Fibroblast of lung (primary cell): ENCODE results near the gene CAPZB. TPM values are rescaled to one million over a fixed set of nuclear protein-coding genes. Genes with fewer than 3 reads are reported as not detected.

Experiments used
- DNase-seq, 2 donors: peaks; one replicate each; pipeline versions ENCODE4 v3.0.0 to v3.0.0-alpha.2; 2010; ENCODE audit warnings: low read depth in 2 of 2
- H2AFZ ChIP-seq: 2 replicates; pipeline ENCODE4 v1.5.1; 2012; ENCODE audit warnings: low read length, control low read depth, inconsistent platforms
- H3K27ac ChIP-seq: 2 replicates; pipeline ENCODE4 v1.5.1; 2011; ENCODE audit warnings: low read length, control low read depth; ENCODE audit not compliant: insufficient read depth
- H3K27me3 ChIP-seq: 2 replicates; pipeline ENCODE4 v1.5.1; 2011; ENCODE audit warnings: mild to moderate bottlenecking, low read length; ENCODE audit not compliant: control insufficient read depth, insufficient read depth
- H3K36me3 ChIP-seq: 2 replicates; pipeline ENCODE4 v1.5.1; 2011; ENCODE audit warnings: low read length; ENCODE audit not compliant: control insufficient read depth, insufficient read depth
- H3K4me1 ChIP-seq: 2 replicates; pipeline ENCODE4 v1.5.1; 2011; ENCODE audit warnings: low read length; ENCODE audit not compliant: control insufficient read depth, insufficient read depth; ENCODE audit errors: extremely low read depth
- H3K4me2 ChIP-seq: 2 replicates; pipeline ENCODE4 v1.5.1; 2011; ENCODE audit warnings: low read length, control low read depth; ENCODE audit not compliant: insufficient read depth; ENCODE audit errors: extremely low read depth
- H3K4me3 ChIP-seq, 4 experiments: fragments of 200-600 bp in 1 of 4; sonication (generic) in 1 of 4; replicated peaks in 1 of 4; 2 replicates each; pipeline ENCODE4 v1.5.1; 2011 to 2016; ENCODE audit warnings: low read length in 4 of 4, low read depth in 3 of 4, mild to moderate bottlenecking in 3 of 4, control low read depth in 2 of 4, inconsistent platforms in 1 of 4, mixed read lengths in 1 of 4; ENCODE audit not compliant: insufficient read depth in 1 of 4; ENCODE audit errors: control extremely low read depth in 1 of 4
- H3K79me2 ChIP-seq: 2 replicates; pipeline ENCODE4 v1.5.1; 2012; ENCODE audit warnings: mild to moderate bottlenecking, low read length, inconsistent platforms; ENCODE audit not compliant: control insufficient read depth, insufficient read depth
- H3K9ac ChIP-seq: 2 replicates; pipeline ENCODE4 v1.5.1; 2011; ENCODE audit warnings: mild to moderate bottlenecking, low read length, control low read depth; ENCODE audit not compliant: insufficient read depth
- H3K9me3 ChIP-seq: 2 replicates; pipeline ENCODE4 v1.5.1; 2012; ENCODE audit warnings: low read depth, low read length; ENCODE audit not compliant: control insufficient read depth, insufficient read depth
- H4K20me1 ChIP-seq: 2 replicates; pipeline ENCODE4 v1.5.1; 2011; ENCODE audit warnings: low read length; ENCODE audit not compliant: control insufficient read depth, insufficient read depth; ENCODE audit errors: extremely low read depth
- EZH2 ChIP-seq: IDR thresholded peaks from 2 replicates; pipeline ENCODE4 v1.5.1; 2012; ENCODE audit warnings: low read length, control low read depth, mild to moderate bottlenecking; ENCODE audit errors: missing control alignments
- polyA minus RNA-seq: library from RNA; depleted of rRNA, polyadenylated mRNA; stranded (reverse); fragments of >200 nt; gene quantifications from 2 replicates; pipeline ENCODE4 v1.2.3, GENCODE V29; 2011; ENCODE audit warnings: low replicate concordance
- polyA plus RNA-seq, 2 donors: library from polyadenylated mRNA; depleted of rRNA in 1 of 2; stranded (reverse) in 1 of 2; unstranded in 1 of 2; fragments of >200 nt; gene quantifications; 2 replicates each; pipeline ENCODE4 v1.2.1, GENCODE V29; 2011 to 2012; ENCODE audit warnings: missing spikeins in 1 of 2
- total RNA-seq: library from RNA; depleted of rRNA; stranded (reverse); fragments of >200 nt; gene quantifications from 2 replicates; pipeline ENCODE4 v1.2.1, GENCODE V29; 2014
- TF ChIP-seq, protein P1 (sequence below), 2 donors: IDR thresholded peaks in 1 of 2; conservative IDR thresholded peaks in 1 of 2; 1 replicate in 1 of 2; 2 replicates in 1 of 2; pipeline ENCODE4 v1.5.1; 2011 to 2012; ENCODE audit warnings: low read length in 2 of 2, control low read depth in 1 of 2, inconsistent platforms in 1 of 2, low read depth in 1 of 2, mild to moderate bottlenecking in 1 of 2

Gene CAPZB
- 77.6 and 104 TPM in 2 replicates for total RNA-seq
- 495 and 519 TPM in 2 replicates for polyA plus RNA-seq
- 514 and 539 TPM in 2 replicates for polyA plus RNA-seq (2012)
- polyA minus RNA-seq = 153 and 154 TPM in 2 replicates

DNA sequence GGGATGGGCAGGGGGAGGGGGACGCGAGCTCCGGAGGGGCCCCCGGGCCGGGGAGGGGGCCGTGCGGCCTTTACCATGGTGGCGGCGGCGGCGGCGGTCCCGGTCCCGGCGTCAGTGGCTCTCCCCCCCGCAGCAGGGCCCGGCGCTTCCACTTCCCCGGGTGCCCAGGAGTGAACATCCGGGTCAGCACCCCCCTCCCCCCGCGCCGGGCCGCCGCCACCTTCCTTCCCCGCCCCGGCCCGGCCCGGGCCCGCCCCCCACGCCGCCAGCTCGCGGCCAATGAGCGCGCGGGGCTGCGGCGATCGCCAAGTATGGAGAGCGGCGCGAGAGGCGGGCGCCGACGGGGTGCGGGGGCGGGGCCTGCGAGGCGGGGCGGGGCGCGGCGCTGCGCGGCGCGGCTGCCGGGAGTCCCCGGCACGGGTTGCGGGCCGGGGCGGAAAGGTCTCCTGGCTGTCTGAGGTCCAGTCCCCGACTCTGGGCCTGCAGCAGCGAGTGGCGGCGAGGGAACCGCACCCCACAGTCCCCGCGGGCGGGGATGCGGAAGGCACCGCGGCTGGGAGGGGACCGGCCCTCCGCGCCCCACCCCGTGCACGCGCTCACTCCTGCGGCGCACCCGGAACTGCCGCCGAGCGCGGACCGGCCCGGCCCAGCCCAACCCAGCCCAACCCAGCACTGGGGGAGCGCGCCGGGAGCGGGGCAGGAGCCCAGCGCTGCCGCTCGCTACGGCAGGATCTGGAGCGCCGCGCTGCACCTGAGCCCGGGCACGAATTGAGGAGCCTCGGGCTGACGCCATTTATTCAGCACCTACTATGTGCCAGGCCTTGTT is at the start of gene CAPZB:
Gene CAPZB, minus strand, starts transcription at position 178 of the 826 bp plus-strand sequence. Its CDS starts 101 bp downstream, at position 77.
- Histone ChIP-seq H3K27me3 (no peaks in the 10 kb centered on the region), H3K27ac (peak within 1 kb of the TSS; percentile 94), H3K4me2 (peak within 1 kb of the TSS; percentile 100), H4K20me1 (no peaks in the 10 kb centered on the region), H3K36me3 (peaks cover 3% of the 10 kb centered on the region), H3K4me3 (peak within 1 kb of the TSS; percentile 70 to 96 (median 84)), H3K9ac (peak within 1 kb of the TSS; percentile 97), H3K79me2 (peaks cover 49% of the 10 kb centered on the region), H2AFZ (peak within 1 kb of the TSS; percentile 67), H3K9me3 (no peaks in the 10 kb centered on the region), H3K4me1 (peaks cover 15% of the 10 kb centered on the region)
- no peak for TF ChIP-seq EZH2
- TF ChIP-seq, protein P1, sequence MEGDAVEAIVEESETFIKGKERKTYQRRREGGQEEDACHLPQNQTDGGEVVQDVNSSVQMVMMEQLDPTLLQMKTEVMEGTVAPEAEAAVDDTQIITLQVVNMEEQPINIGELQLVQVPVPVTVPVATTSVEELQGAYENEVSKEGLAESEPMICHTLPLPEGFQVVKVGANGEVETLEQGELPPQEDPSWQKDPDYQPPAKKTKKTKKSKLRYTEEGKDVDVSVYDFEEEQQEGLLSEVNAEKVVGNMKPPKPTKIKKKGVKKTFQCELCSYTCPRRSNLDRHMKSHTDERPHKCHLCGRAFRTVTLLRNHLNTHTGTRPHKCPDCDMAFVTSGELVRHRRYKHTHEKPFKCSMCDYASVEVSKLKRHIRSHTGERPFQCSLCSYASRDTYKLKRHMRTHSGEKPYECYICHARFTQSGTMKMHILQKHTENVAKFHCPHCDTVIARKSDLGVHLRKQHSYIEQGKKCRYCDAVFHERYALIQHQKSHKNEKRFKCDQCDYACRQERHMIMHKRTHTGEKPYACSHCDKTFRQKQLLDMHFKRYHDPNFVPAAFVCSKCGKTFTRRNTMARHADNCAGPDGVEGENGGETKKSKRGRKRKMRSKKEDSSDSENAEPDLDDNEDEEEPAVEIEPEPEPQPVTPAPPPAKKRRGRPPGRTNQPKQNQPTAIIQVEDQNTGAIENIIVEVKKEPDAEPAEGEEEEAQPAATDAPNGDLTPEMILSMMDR (conservative IDR thresholded peaks at IDR 0.05 in 1 of 2, IDR thresholded peaks at IDR 0.05 in 1 of 2; ENCODE audit: low read depth in 1 of 2, low read length in 2 of 2) = no peak
- peak; percentile 83 to 84 for DNase-seq

- TF ChIP-seq, protein P1 (conservative IDR thresholded peaks at IDR 0.05 in 1 of 2, IDR thresholded peaks at IDR 0.05 in 1 of 2; ENCODE audit: low read depth in 1 of 2, low read length in 2 of 2) = no peak
- TF ChIP-seq EZH2 = no peak
- Histone ChIP-seq H2AFZ (no peak overlapping the region), H3K4me3 (no peak overlapping the region), H3K79me2 (no peaks in the 10 kb centered on the region), H3K4me1 (no peaks in the 10 kb centered on the region), H3K9me3 (no peaks in the 10 kb centered on the region), H4K20me1 (no peaks in the 10 kb centered on the region), H3K4me2 (no peak overlapping the region), H3K36me3 (no peaks in the 10 kb centered on the region), H3K27me3 (no peaks in the 10 kb centered on the region), H3K27ac (no peak overlapping the region), H3K9ac (no peak overlapping the region)
- DNase-seq = no peak
These were observed 48.9 kb upstream of the CAPZB start for GRCh38 chr1:19534281-19534680.

GRCh38 chr1:19533626-19534025 is 48.3 kb upstream of the CAPZB start:
- Histone ChIP-seq H3K4me3 (no peak overlapping the region), H2AFZ (no peak overlapping the region), H3K27me3 (no peaks in the 10 kb centered on the region), H3K36me3 (no peaks in the 10 kb centered on the region), H3K4me2 (no peak overlapping the region), H3K9ac (no peak overlapping the region), H3K27ac (no peak overlapping the region), H3K4me1 (no peaks in the 10 kb centered on the region), H4K20me1 (no peaks in the 10 kb centered on the region), H3K9me3 (no peaks in the 10 kb centered on the region), H3K79me2 (no peaks in the 10 kb centered on the region)
- no peak for DNase-seq
- no peak for TF ChIP-seq EZH2
- TF ChIP-seq, protein P1 (conservative IDR thresholded peaks at IDR 0.05 in 1 of 2, IDR thresholded peaks at IDR 0.05 in 1 of 2; ENCODE audit: low read depth in 1 of 2, low read length in 2 of 2) = no peak
